OCI-LY1 (cell line): ENCODE data around the gene CMTM2.

Source experiments
- EZH2 ChIP-seq: fragments of 200-600 bp; sonication (generic), shearing (Covaris generic); IDR thresholded peaks from 2 replicates; pipeline ENCODE4 v1.8.0; 2017; ENCODE audit warnings: borderline replicate concordance, mixed run types, mild to moderate bottlenecking, antibody characterized with exemption, low read length, moderate library complexity, mixed read lengths
- TF ChIP-seq, protein P1 (sequence below): fragments of 200-600 bp; sonication (generic), shearing (Covaris generic); IDR thresholded peaks from 2 replicates; pipeline ENCODE4 v1.5.1; 2017; ENCODE audit warnings: mild to moderate bottlenecking, antibody characterized with exemption, low read length, moderate library complexity, mixed read lengths

DNA sequence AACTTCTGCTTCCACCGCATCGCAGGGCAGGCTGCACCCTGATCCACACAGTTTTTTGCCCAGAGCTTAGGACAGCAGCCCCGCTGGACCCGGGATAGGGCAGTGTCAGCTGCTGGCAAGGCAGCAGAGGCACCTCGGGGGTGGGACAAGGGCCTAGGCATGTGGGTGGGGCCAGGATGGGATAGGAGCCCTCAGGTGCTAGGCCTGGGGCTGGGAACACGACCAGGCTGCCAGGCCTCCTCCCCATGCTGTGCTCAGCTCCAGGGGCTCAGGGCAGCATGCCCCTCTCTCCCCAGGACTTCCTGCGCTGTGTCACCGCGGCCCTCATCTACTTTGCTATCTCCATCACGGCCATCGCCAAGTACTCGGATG lies 29.9 kb downstream of the CMTM2 start:
- TF ChIP-seq, protein P1, sequence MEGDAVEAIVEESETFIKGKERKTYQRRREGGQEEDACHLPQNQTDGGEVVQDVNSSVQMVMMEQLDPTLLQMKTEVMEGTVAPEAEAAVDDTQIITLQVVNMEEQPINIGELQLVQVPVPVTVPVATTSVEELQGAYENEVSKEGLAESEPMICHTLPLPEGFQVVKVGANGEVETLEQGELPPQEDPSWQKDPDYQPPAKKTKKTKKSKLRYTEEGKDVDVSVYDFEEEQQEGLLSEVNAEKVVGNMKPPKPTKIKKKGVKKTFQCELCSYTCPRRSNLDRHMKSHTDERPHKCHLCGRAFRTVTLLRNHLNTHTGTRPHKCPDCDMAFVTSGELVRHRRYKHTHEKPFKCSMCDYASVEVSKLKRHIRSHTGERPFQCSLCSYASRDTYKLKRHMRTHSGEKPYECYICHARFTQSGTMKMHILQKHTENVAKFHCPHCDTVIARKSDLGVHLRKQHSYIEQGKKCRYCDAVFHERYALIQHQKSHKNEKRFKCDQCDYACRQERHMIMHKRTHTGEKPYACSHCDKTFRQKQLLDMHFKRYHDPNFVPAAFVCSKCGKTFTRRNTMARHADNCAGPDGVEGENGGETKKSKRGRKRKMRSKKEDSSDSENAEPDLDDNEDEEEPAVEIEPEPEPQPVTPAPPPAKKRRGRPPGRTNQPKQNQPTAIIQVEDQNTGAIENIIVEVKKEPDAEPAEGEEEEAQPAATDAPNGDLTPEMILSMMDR = no peak
- TF ChIP-seq EZH2 = no peak
